Body of pancreas (tissue), 4 donors: ENCODE results near the gene KLHL25.

Experiments
- CTCF ChIP-seq, 7 experiments: fragments of 450-650 bp in 4 of 7; fragments of 200-600 bp in 3 of 7; sonication (generic) in 3 of 7; IDR thresholded peaks; one replicate each; pipeline ENCODE4 v1.5.1; 2016 to 2019; ENCODE audit warnings: antibody characterized with exemption in 7 of 7
- POLR2A ChIP-seq, 3 donors: fragments of 450-650 bp; IDR thresholded peaks; one replicate each; pipeline ENCODE4 v1.6.1; 2016; ENCODE audit warnings: antibody characterized with exemption in 3 of 3, mild to moderate bottlenecking in 2 of 3

- TF ChIP-seq CTCF (IDR thresholded peaks at IDR 0.05) (no peak), POLR2A (IDR thresholded peaks at IDR 0.05) (no peak)
These were observed 46.5 kb downstream of the KLHL25 start for GRCh38 chr15:85748176-85748575.
